Right atrium auricular region (tissue), 2 donors: ENCODE results near the gene MLLT1. TPM values are rescaled to one million over a fixed set of nuclear protein-coding genes. Genes with fewer than 3 reads are reported as not detected.
A peak's percentile ranks its signal among the peaks of the same experiment; 100 is the strongest.

ENCODE experiments used
- DNase-seq: peaks from one replicate; pipeline ENCODE4 v3.0.0-alpha.2; 2019; ENCODE audit warnings: low spot score
- H3K27ac ChIP-seq, 2 donors: fragments of 200-600 bp; sonication (generic); 1 replicate in 1 of 2; 2 replicates in 1 of 2; pipeline ENCODE4 v1.5.1; 2016 to 2019
- H3K27me3 ChIP-seq, 2 donors: fragments of 200-600 bp; sonication (generic); one replicate each; pipeline versions ENCODE4 v1.5.1 to v1.6.0; 2017 to 2019
- H3K36me3 ChIP-seq: fragments of 200-600 bp; sonication (generic); one replicate; pipeline ENCODE4 v1.5.1; 2016
- H3K4me1 ChIP-seq, 2 donors: fragments of 200-600 bp; sonication (generic); one replicate each; pipeline versions ENCODE4 v1.5.1 to v1.6.0; 2017 to 2019
- H3K4me3 ChIP-seq, 2 donors: fragments of 200-600 bp; sonication (generic); 1 replicate in 1 of 2; 2 replicates in 1 of 2; pipeline ENCODE4 v1.5.1; 2017 to 2019; ENCODE audit warnings: mild to moderate bottlenecking in 1 of 2, moderate library complexity in 1 of 2
- H3K9me3 ChIP-seq, 2 donors: fragments of 200-600 bp; sonication (generic); one replicate each; pipeline ENCODE4 v1.5.1; 2019
- total RNA-seq, 2 donors: library from RNA; depleted of rRNA; stranded (reverse); fragments of >200 nt; gene quantifications; one replicate each; pipeline ENCODE4 v1.1.0, GENCODE V29; 2016
- TF ChIP-seq, protein P1 (sequence below), 2 donors: fragments of 200-600 bp; sonication (generic); IDR thresholded peaks; one replicate each; pipeline ENCODE4 v1.5.1; 2019; ENCODE audit warnings: antibody characterized with exemption in 2 of 2

Gene MLLT1
- total RNA-seq, 2 donors from 2014 or later = 21.2 to 36.9 TPM

DNA sequence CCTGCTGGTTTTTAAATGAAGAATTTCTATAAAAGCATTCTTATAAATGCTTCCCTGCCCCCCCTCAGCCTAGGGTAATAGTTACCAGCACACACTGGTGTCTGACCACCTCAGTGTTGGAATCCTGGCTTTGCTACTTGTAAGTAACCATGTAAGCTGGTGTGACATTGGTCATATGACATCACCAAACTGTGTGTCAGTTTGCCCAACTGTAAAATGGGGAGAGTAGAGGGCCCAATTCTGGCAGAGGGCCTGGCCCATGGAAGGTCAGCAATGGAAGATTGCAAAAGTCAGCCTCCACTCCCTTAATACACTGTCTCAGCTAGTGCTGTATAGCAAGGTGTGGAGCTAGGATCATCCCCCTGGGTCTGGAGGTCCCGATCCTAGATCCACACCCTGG is 112.7 kb downstream of the MLLT1 start:
- Histone ChIP-seq H3K36me3 (no peaks in the 10 kb centered on the region), H3K4me3 (no peak overlapping the region), H3K4me1 (no peaks in the 10 kb centered on the region), H3K27ac (no peak overlapping the region), H3K9me3 (no peaks in the 10 kb centered on the region), H3K27me3 (no peaks in the 10 kb centered on the region)
- TF ChIP-seq, protein P1, sequence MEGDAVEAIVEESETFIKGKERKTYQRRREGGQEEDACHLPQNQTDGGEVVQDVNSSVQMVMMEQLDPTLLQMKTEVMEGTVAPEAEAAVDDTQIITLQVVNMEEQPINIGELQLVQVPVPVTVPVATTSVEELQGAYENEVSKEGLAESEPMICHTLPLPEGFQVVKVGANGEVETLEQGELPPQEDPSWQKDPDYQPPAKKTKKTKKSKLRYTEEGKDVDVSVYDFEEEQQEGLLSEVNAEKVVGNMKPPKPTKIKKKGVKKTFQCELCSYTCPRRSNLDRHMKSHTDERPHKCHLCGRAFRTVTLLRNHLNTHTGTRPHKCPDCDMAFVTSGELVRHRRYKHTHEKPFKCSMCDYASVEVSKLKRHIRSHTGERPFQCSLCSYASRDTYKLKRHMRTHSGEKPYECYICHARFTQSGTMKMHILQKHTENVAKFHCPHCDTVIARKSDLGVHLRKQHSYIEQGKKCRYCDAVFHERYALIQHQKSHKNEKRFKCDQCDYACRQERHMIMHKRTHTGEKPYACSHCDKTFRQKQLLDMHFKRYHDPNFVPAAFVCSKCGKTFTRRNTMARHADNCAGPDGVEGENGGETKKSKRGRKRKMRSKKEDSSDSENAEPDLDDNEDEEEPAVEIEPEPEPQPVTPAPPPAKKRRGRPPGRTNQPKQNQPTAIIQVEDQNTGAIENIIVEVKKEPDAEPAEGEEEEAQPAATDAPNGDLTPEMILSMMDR (IDR thresholded peaks at IDR 0.05) = no peak
- no peak for DNase-seq

DNA sequence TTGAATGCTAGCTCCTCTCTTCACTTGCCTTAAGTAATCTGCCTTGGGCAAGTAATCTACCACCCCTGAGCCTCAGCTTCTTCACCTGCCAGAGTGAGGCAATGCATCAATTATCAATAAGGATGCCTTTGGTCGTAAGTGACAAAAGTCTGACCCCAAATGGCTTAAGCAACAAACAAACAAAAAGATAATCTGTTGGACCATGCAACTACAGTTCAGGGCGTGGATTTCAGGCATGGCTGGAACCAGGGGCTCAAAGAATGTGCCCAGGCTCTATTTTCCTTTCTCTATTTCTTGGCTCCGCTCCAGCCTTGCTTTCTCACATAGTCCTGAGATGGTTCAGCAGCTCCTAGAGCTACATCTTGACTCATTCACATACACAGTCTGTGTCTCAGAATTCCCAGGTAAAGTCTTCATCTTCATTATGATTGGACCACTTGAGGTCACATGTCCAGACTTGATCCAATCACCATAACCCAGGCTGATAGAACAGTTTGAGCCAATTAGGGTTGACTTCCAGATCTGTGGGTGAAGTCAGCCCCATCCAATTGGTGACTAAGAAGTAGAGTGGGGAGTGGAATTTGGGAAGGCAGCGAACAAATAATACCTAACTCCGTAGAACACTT is 114.8 kb downstream of the MLLT1 start:
- H3K9me3 ChIP-seq = no peaks in the 10 kb centered on the region
- H3K4me1 ChIP-seq = no peaks in the 10 kb centered on the region
- H3K27me3 ChIP-seq = no peaks in the 10 kb centered on the region
- H3K27ac ChIP-seq = no peak overlapping the region
- H3K4me3 ChIP-seq = no peak overlapping the region
- TF ChIP-seq, protein P1 (IDR thresholded peaks at IDR 0.05) = no peak
- no peak for DNase-seq
- H3K36me3 ChIP-seq = no peaks in the 10 kb centered on the region

DNA sequence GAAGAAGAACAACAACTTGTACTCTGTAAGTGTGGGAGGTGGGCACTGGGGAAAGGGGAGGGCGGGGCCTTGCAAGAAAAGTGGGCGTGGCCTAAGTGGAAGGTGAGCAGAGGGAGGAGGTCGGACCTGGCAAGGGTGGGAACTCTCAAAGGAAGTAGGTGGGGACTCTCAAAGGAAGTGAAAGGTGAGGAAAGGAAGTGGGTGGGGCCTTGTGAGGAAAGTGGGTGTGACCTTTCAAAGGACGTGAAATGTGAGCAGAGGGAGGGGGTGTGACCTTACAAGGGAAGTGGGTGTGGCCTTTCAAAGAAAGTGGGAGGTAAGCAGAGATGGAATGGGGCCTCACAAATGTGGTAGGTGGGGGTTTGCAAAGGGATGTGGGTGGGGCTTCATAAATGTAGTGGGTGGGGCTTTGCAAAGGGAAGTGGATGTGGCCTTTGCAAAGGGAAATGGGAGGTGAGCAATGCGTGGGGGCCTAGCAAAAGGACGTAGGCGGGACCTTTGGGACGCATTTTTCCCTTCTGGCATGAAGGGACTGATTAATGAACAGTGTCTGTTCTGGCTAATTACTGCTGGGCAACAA is 118.4 kb downstream of the MLLT1 start:
- DNase-seq = peak; percentile 60
- Histone ChIP-seq H3K4me1 (no peaks in the 10 kb centered on the region), H3K36me3 (no peaks in the 10 kb centered on the region), H3K27me3 (no peaks in the 10 kb centered on the region), H3K27ac (no peak overlapping the region), H3K4me3 (no peak overlapping the region), H3K9me3 (peaks cover 0 to 15% of the 10 kb centered on the region in 2 donors)
- TF ChIP-seq, protein P1 (IDR thresholded peaks at IDR 0.05) = no peak

Other genes with a start within 250 kb of the MLLT1 start
- gene RFX2, start 169.5 kb downstream of the MLLT1 start, total RNA-seq = 10 to 100 TPM; 12.7 to 16.1 TPM
- gene ACSBG2, start 144.3 kb downstream of the MLLT1 start, total RNA-seq = not detected
- under 1 TPM in 1 of 2 donors, not detected in 1; 0.24 TPM for gene ACER1, start 53.6 kb upstream of the MLLT1 start, total RNA-seq
- 100 to 1,000 TPM in 1 of 2 donors, 10 to 100 TPM in 1; 83.7 to 104 TPM for gene CLPP, start 81.6 kb upstream of the MLLT1 start, total RNA-seq
- gene ALKBH7, start 92.8 kb upstream of the MLLT1 start, total RNA-seq = 10 to 100 TPM; 71.7 to 93.7 TPM
- under 1 TPM; 0.82 to 0.98 TPM for gene PSPN, start 96.0 kb upstream of the MLLT1 start, total RNA-seq
- gene GTF2F1, start 113.2 kb upstream of the MLLT1 start, total RNA-seq = 10 to 100 TPM; 23.7 to 33.0 TPM
- 10 to 100 TPM; 55.3 to 95.7 TPM for gene KHSRP, start 144.8 kb upstream of the MLLT1 start, total RNA-seq
- gene SLC25A41, start 153.8 kb upstream of the MLLT1 start, total RNA-seq = not detected
- 100 to 1,000 TPM in 1 of 2 donors, 10 to 100 TPM in 1; 88.7 to 103 TPM for gene SLC25A23, start 179.8 kb upstream of the MLLT1 start, total RNA-seq
- gene CRB3, start 184.3 kb upstream of the MLLT1 start, total RNA-seq = 1 to 10 TPM in 1 of 2 donors, under 1 TPM in 1; 0.33 to 2.5 TPM
- under 1 TPM; 0.30 to 0.75 TPM for gene DENND1C, start 201.8 kb upstream of the MLLT1 start, total RNA-seq
- 1 to 10 TPM in 1 of 2 donors, under 1 TPM in 1; 0.83 to 2.3 TPM for gene TUBB4A, start 222.3 kb upstream of the MLLT1 start, total RNA-seq